Activated T-helper 2 cell treated with anti-CD3 and anti-CD28 coated beads, Interferon-gamma antibody, Interleukin-2, Interleukin-4, amounts not matched to agents 10 μg/mL and 5 μg/mL and 100 μg/mL, durations not matched to agents 14 hours and 24 hours and 36 hours (primary cell): ENCODE data around the gene INPP5A. TPM values are rescaled to one million over a fixed set of nuclear protein-coding genes. Genes with fewer than 3 reads are reported as not detected.
"Not testable (repeated sequence)": the region's sequence is repeated elsewhere in the genome, so short reads cannot be mapped to it uniquely, and the experiment has no call there.

ENCODE experiments used
- DNase-seq: peaks from one replicate; pipeline ENCODE4 v3.0.0; 2021; ENCODE audit warnings: low spot score
- H3K27ac Mint-ChIP-seq: one replicate; pipeline ENCODE4 v1.8.0; 2021; ENCODE audit warnings: mixed read lengths
- H3K27me3 Mint-ChIP-seq: one replicate; pipeline ENCODE4 v1.8.0; 2021; ENCODE audit warnings: low read depth, mixed read lengths
- H3K36me3 Mint-ChIP-seq: one replicate; pipeline ENCODE4 v1.8.0; 2021; ENCODE audit warnings: low read depth, mixed read lengths
- H3K4me1 Mint-ChIP-seq: one replicate; pipeline ENCODE4 v1.8.0; 2021; ENCODE audit warnings: low read depth, mixed read lengths
- H3K4me3 Mint-ChIP-seq: one replicate; pipeline ENCODE4 v1.8.0; 2021; ENCODE audit warnings: low read depth, mild to moderate bottlenecking, moderate library complexity, mixed read lengths
- H3K9me3 Mint-ChIP-seq: one replicate; pipeline ENCODE4 v1.8.0; 2021; ENCODE audit warnings: mixed read lengths
- intact Hi-C: fragments of 100-400 bp; cut with micrococcal nuclease; formaldehyde crosslinking; loops from one replicate; pipeline ENCODE4 v1.15.1; 2023
- total RNA-seq: library from RNA; stranded (reverse); gene quantifications from 2 replicates; pipeline ENCODE4 v1.2.3, GENCODE V29; 2022

The INPP5A gene
- total RNA-seq, 1 donor from 2014 or later: 13.0 TPM

- H3K27ac Mint-ChIP-seq: no peak overlapping the region
These were observed 39.6 kb upstream of the INPP5A start for GRCh38 chr10:132497861-132498561.

GRCh38 chr10:132498562-132499366 lies 38.8 kb upstream of the INPP5A start:
- H3K27me3 Mint-ChIP-seq: peaks cover 7% of the 10 kb centered on the region
- no peaks in the 10 kb centered on the region for H3K9me3 Mint-ChIP-seq
- H3K4me3 Mint-ChIP-seq: no peak overlapping the region

More at GRCh38 chr10:132497861-132498561, 39.6 kb upstream of the INPP5A start:
- Mint-ChIP-seq H3K36me3 (no peaks in the 10 kb centered on the region), H3K9me3 (no peaks in the 10 kb centered on the region), H3K4me3 (no peak overlapping the region), H3K27me3 (peaks cover 7% of the 10 kb centered on the region), H3K4me1 (no peaks in the 10 kb centered on the region)
- no peak for DNase-seq
- intact Hi-C loops: no loop called here

DNA sequence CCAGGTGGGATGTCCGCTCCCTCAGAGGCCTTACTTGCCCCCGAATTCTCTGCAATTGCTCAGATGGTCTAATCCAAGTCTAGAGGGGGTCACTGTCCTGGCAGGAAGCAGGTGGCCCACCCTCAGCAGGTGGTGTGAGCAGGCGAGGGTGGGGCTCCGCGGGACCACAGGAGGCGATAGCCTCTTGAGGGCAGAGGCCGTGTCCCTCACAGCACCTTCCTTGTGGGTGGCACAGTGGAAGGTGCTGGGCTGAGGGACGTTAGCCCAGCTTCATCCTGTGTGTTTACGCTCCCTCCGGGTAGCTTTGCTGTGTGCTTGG lies 38.3 kb upstream of the INPP5A start:
- intact Hi-C loops: no loop called here
- Mint-ChIP-seq H3K36me3 (no peaks in the 10 kb centered on the region), H3K9me3 (no peaks in the 10 kb centered on the region), H3K4me3 (no peak overlapping the region), H3K27me3 (peaks cover 7% of the 10 kb centered on the region), H3K4me1 (no peaks in the 10 kb centered on the region), H3K27ac (no peak overlapping the region)
- DNase-seq: no peak

More at GRCh38 chr10:132498562-132499366, 38.8 kb upstream of the INPP5A start:
- Mint-ChIP-seq H3K27ac (no peak overlapping the region), H3K4me1 (no peaks in the 10 kb centered on the region), H3K36me3 (no peaks in the 10 kb centered on the region)
- no peak for DNase-seq
- intact Hi-C loops: no loop called here

- Mint-ChIP-seq H3K4me1 (no peaks in the 10 kb centered on the region), H3K27ac (no peak overlapping the region), H3K36me3 (no peaks in the 10 kb centered on the region), H3K4me3 (no peak overlapping the region), H3K27me3 (peaks cover 7% of the 10 kb centered on the region), H3K9me3 (no peaks in the 10 kb centered on the region)
- intact Hi-C loops: no loop called here
- DNase-seq: no peak
These were observed 36.7 kb upstream of the INPP5A start for GRCh38 chr10:132500781-132501415.

DNA sequence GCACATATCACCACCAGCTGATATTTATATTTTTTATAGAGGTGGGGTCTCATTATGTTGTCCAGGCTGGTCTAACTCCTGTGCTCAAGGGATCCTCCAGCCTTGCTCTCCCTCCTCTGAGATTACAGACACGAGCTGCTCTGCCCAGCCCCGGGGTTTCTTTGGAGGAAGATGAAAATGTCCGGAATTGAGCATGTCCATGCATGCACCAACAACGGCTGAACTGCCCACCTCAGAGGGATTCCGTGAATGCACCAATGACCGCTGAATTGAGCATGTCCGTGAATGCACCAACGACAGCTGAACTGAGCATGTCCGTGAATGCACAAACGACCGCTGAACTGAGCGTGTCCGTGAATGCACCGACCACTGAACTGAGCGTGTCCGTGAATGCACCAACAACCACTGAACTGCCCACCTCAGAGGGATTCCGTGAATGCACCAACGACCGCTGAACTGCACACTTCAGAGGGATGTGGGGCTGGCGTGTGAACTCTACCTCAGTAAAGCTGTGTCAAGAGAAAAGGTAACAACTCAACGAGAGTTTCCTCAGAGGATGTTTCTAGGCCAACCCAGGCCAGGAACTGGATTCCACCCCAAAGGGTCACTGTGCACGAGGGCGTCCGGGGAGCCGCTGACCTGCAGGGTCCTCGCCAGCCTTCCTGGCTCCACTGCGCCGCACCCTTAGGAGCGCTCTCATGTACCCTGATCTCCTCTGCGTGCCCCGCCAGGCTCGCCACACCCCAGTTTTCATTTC lies 34.9 kb upstream of the INPP5A start:
- peaks cover 7% of the 10 kb centered on the region for H3K27me3 Mint-ChIP-seq
- H3K9me3 Mint-ChIP-seq: no peaks in the 10 kb centered on the region
- no peaks in the 10 kb centered on the region for H3K36me3 Mint-ChIP-seq
- no peaks in the 10 kb centered on the region for H3K4me1 Mint-ChIP-seq
- no peak for DNase-seq
- no peak overlapping the region for H3K27ac Mint-ChIP-seq
- no peak overlapping the region for H3K4me3 Mint-ChIP-seq
- intact Hi-C loops: no loop called here

DNA sequence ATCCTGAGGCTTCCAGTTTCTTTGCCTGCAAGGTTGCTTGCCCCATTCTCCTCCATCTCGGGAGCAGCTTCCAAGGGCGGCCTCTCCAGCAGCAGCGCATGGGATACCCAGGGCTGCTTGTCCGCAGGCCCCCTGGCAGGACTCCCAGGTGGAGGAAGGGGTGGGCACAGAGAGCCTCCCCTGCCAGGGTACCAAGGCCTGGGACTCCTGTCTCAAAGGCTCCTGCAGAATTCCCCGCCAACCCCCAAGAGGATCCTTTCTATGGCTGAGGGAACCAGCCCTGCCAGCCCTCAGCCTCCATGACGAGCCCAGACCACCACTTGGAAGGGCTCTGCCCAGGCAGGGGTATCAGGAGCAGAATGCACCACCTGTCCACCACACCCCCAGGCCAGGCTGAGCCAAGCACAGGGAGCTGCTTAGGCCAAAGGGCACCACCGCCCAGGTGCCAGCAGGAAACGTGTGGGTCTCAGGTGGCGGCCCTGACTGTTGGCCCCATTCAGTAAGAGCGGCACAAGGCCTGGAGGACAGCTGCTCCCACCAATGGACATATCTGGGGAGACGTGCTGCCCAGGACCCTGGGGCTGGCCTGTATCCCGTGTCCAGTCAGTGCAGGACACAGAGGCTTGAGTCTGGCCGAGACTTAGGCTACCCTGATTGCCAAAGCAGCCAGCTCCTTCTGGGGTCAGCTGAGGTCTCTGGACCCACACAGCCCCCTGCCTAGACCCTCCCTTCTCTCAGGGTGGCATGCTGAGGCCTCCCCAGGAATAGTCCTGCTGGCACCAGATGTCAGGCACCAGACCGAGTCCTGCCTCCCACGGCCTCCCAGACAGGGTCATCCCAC lies 33.8 kb upstream of the INPP5A start:
- intact Hi-C loops: no loop called here

DNA sequence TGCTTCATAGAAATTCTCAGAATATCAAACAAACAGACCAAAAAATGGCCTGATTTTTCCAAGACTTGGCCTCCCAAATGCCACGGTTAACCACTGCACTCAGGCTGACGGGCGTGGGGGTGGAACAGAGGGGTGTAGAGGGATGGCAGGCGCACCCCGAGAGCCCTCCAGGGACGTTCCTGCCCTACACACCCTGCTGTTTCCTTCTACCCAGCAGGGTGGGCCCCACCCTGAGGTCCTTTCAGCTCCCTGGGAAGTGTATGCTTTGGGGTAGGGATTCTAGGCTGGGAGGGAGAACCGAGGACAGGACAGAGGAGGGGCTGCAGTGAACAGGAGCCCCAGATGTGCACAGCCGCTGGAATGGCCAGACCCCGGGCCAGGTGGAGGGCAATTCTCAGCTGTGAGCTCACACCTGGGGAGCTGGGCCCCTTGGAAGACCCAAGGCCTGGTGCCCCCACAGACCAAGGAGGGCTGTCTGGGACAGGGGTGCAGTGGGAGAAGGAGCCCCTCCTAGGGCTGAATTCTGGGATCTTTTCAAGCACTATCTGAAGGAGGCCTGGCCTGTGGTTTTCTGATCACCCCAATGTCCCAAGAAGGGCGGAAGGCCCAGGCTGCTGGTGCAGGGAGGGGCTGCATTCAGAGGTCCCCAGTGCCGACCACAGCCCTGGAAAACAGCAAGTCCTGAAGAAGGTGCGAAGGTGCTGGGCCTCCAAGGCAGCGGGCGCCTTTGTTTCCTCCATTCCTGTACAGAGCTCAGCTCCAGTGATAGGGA lies 32.9 kb upstream of the INPP5A start:
- peaks cover 7% of the 10 kb centered on the region for H3K27me3 Mint-ChIP-seq
- H3K27ac Mint-ChIP-seq: no peak overlapping the region
- no peak for DNase-seq
- H3K4me3 Mint-ChIP-seq: no peak overlapping the region
- no peaks in the 10 kb centered on the region for H3K4me1 Mint-ChIP-seq
- intact Hi-C loops: no loop called here
- no peaks in the 10 kb centered on the region for H3K9me3 Mint-ChIP-seq
- no peaks in the 10 kb centered on the region for H3K36me3 Mint-ChIP-seq

More for the DNA sequence above, 33.8 kb upstream of the INPP5A start:
- DNase-seq: no peak
- H3K4me1 Mint-ChIP-seq: no peaks in the 10 kb centered on the region
- no peaks in the 10 kb centered on the region for H3K36me3 Mint-ChIP-seq
- no peaks in the 10 kb centered on the region for H3K9me3 Mint-ChIP-seq
- H3K4me3 Mint-ChIP-seq: no peak overlapping the region
- peaks cover 7% of the 10 kb centered on the region for H3K27me3 Mint-ChIP-seq
- H3K27ac Mint-ChIP-seq: no peak overlapping the region

DNA sequence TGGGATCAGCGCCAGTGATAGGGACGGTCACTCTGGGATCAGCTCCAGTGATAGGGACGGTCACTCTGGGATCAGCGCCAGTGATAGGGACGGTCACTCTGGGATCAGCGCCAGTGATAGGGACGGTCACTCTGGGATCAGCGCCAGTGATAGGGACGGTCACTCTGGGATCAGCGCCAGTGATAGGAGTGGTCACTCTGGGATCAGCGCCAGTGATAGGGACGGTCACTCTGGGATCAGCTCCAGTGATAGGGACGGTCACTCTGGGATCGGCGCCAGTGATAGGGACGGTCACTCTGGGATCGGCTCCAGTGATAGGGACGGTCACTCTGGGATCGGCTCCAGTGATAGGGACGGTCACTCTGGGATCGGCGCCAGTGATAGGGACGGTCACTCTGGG lies 32.0 kb upstream of the INPP5A start:
- H3K4me3 Mint-ChIP-seq, H3K36me3 Mint-ChIP-seq, H3K27me3 Mint-ChIP-seq, H3K9me3 Mint-ChIP-seq, H3K27ac Mint-ChIP-seq, H3K4me1 Mint-ChIP-seq, intact Hi-C loops, DNase-seq: not testable (repeated sequence)

DNA sequence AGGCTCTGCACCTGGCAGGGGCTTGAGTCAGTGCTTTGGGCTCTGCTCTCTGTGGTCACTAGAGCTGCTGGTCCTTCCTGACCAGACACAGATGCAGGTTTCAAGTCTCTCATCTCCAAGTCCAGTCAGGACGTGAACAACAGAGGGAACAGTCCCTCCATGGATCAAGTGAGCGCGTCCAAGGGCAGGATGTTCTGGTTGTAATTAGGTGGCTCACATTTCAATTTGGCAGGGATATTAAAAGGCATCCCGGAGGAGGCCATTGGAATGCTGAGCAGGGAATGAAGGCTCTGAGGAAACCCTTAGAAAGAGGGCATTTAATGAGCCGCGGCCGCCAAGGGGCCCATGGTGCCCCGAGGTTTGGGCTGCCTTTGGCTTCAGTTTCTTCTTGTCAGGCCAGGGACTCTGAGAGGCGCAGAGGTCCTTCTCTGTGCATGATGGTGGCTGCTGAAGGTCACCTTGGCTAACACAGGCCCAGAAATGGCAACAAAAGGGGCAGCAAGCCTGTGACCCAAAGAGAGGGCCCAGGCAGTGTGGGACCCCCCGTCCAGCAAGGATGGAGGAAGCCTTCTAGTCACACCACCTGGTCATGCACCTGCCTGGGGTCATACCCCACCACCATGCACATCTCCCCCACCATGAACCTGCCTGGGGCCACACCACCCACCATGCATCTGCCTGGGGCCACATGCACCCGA lies 30.7 kb upstream of the INPP5A start:
- Mint-ChIP-seq H3K4me1 (no peaks in the 10 kb centered on the region), H3K36me3 (no peaks in the 10 kb centered on the region), H3K9me3 (no peaks in the 10 kb centered on the region), H3K4me3 (no peak overlapping the region), H3K27ac (no peak overlapping the region), H3K27me3 (no peaks in the 10 kb centered on the region)
- intact Hi-C loops: no loop called here
- DNase-seq: no peak

DNA sequence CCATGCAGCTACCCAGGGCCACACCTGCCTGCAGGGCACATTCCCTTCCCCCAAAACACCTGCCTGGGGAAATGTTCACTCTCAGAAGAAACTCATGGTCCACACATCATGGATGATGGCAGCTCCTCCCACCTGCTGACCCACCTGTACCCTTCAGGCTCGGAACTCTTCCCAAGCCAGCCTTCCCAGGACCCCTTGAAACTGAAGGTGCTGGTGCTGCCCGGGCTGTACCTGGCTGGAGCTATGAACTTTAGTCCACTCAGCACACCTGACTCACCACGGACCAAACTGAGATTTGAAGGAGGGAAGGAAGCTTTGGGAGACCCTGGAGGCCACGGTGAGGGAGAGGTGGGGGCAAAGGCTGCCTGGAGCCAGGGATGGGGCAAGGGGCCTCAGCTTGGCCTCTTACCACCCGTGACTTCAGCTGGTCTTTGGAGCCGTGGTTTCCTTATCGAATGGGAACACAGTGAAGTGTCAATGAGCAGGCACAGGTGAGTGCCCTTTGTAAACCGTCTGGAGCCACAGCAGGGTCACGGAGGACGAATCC lies 30.1 kb upstream of the INPP5A start:
- no peaks in the 10 kb centered on the region for H3K27me3 Mint-ChIP-seq
- H3K9me3 Mint-ChIP-seq: no peaks in the 10 kb centered on the region
- H3K36me3 Mint-ChIP-seq: no peaks in the 10 kb centered on the region
- intact Hi-C loops: no loop called here
- no peak overlapping the region for H3K4me3 Mint-ChIP-seq
- H3K27ac Mint-ChIP-seq: no peak overlapping the region
- no peak for DNase-seq
- H3K4me1 Mint-ChIP-seq: no peaks in the 10 kb centered on the region

DNA sequence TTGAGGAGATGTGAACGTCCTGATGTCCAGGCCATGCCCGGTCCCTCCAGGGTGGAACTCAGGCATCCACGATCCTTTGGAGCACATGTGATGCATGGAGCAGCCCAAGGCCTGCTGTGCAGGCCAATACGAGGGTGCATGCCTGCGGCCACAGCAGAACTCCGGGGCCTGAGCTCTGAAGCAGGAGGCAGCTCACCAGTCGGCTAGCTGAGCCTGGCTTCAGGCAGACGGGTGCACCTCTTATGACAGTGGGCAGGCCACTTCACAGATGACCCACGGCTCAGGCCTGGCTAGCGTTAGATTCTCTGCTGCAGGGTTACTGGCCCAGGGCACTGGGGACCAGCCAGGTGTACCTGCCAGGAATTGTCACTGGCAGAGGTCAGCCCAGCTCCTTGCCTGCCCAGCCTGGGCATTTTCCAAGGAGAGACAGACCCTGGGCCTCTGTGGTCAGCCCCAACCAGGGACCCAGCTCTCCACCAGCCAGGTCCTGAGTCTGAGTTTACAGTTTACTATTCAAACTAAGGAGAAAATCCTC lies 29.6 kb upstream of the INPP5A start:
- Mint-ChIP-seq H3K4me1 (no peaks in the 10 kb centered on the region), H3K36me3 (no peaks in the 10 kb centered on the region), H3K27ac (no peak overlapping the region), H3K9me3 (no peaks in the 10 kb centered on the region), H3K27me3 (no peaks in the 10 kb centered on the region), H3K4me3 (no peak overlapping the region)
- intact Hi-C loops: no loop called here
- no peak for DNase-seq
